HCT116 (cell line): ENCODE results near the gene UTS2R. TPM values are rescaled to one million over a fixed set of nuclear protein-coding genes. Genes with fewer than 3 reads are reported as not detected.

Experiments
- ATAC-seq: fragments of 200-7000 bp; cut with Tn5 transposase; 2 replicates; pipeline ENCODE4 v1.9.1; 2020; ENCODE audit warnings: mild to moderate bottlenecking, moderate library complexity
- BruUV-seq: library from RNA; stranded (reverse); fragments of 400-500 nt; replicated peaks from 2 replicates; lab custom pipeline; 2021; lab: Mats Ljungman, UMichigan
- CTCF ChIA-PET: fragments of 300-600 bp; sonication (Branson Sonifier 250); formaldehyde crosslinking; loops from one replicate; lab custom pipeline; 2021; ENCODE audit warnings: antibody characterized with exemption; lab: Charles Lee
- POLR2A ChIA-PET: fragments of 300-600, 350-600 bp; sonication (Branson Sonifier 250); formaldehyde crosslinking; loops from one replicate; lab custom pipeline; 2021; ENCODE audit warnings: antibody characterized with exemption; lab: Charles Lee
- RAD21 ChIA-PET, 2 experiments: fragments of 300-600 bp; sonication (Branson Sonifier 250); formaldehyde crosslinking; loops; one replicate each; lab custom pipeline; 2023; ENCODE audit warnings: low total read pairs in 2 of 2; ENCODE audit not compliant: uncharacterized antibody in 2 of 2, unreplicated experiment in 2 of 2, low non-redundant PET in 1 of 2; lab: Charles Lee
- DNase-seq: peaks from one replicate; pipeline ENCODE4 v3.0.0-alpha.2; 2010; ENCODE audit warnings: low read depth, low spot score
- H2AFZ ChIP-seq: fragments of 200-600 bp; shearing (Covaris generic), sonication (generic); 2 replicates; pipeline ENCODE4 v1.6.1; 2017; ENCODE audit warnings: low read depth, mixed run types, mixed read lengths, antibody characterized with exemption, low read length; ENCODE audit not compliant: poor library complexity, severe bottlenecking
- H3K27ac ChIP-seq: 2 replicates; pipeline ENCODE4 v1.5.1; 2012; ENCODE audit warnings: low read depth, low read length
- H3K27me3 ChIP-seq: fragments of 200-600 bp; sonication (generic); 2 replicates; pipeline ENCODE4 v1.6.1; 2016; ENCODE audit warnings: mixed run types, low read length, mixed read lengths; ENCODE audit not compliant: insufficient read depth
- H3K36me3 ChIP-seq, 2 experiments: fragments of 200-500 bp in 1 of 2; fragments of 200-600 bp in 1 of 2; sonication (Bioruptor generic) in 1 of 2; sonication (generic) in 1 of 2; 2 replicates each; pipeline versions ENCODE4 v1.5.1 to v1.6.1; 2014 to 2016; ENCODE audit warnings: low read length in 2 of 2, inconsistent platforms in 1 of 2, mixed read lengths in 1 of 2, mixed run types in 1 of 2; ENCODE audit not compliant: insufficient read depth in 2 of 2, control insufficient read depth in 1 of 2
- H3K4me1 ChIP-seq, 2 experiments: fragments of 200-600 bp in 1 of 2; sonication (generic) in 1 of 2; 2 replicates each; pipeline versions ENCODE4 v1.5.1 to v1.6.1; 2012 to 2017; ENCODE audit warnings: low read length in 2 of 2, inconsistent platforms in 1 of 2, mild to moderate bottlenecking in 1 of 2, mixed read lengths in 1 of 2, mixed run types in 1 of 2, moderate library complexity in 1 of 2; ENCODE audit not compliant: insufficient read depth in 2 of 2, control insufficient read depth in 1 of 2
- H3K4me2 ChIP-seq: fragments of 200-600 bp; sonication (generic); 2 replicates; pipeline ENCODE4 v1.6.1; 2017; ENCODE audit warnings: mixed run types, low read length, mixed read lengths
- H3K4me3 ChIP-seq, 2 experiments: fragments of 200-600 bp in 1 of 2; sonication (generic) in 1 of 2; replicated peaks in 1 of 2; 2 replicates each; pipeline ENCODE4 v1.5.1; 2011 to 2016; ENCODE audit warnings: low read length in 2 of 2, control low read depth in 1 of 2, low read depth in 1 of 2, mild to moderate bottlenecking in 1 of 2, mixed read lengths in 1 of 2, mixed run types in 1 of 2
- H3K79me2 ChIP-seq: fragments of 200-600 bp; sonication (generic); 2 replicates; pipeline ENCODE4 v1.6.1; 2017; ENCODE audit warnings: mild to moderate bottlenecking, mixed run types, low read length, moderate library complexity, mixed read lengths; ENCODE audit not compliant: insufficient read depth
- H3K9ac ChIP-seq: fragments of 200-600 bp; sonication (generic); 2 replicates; pipeline ENCODE4 v1.6.1; 2016; ENCODE audit warnings: low read length, mixed read lengths
- H3K9me2 ChIP-seq: fragments of 200-600 bp; sonication (generic), shearing (Covaris generic); 2 replicates; pipeline ENCODE4 v1.6.1; 2017; ENCODE audit warnings: mixed run types, mild to moderate bottlenecking, moderate library complexity; ENCODE audit not compliant: insufficient read depth
- H3K9me3 ChIP-seq, 2 experiments: fragments of 200-500 bp in 1 of 2; fragments of 200-600 bp in 1 of 2; sonication (Bioruptor generic) in 1 of 2; sonication (generic) in 1 of 2; 2 replicates each; pipeline ENCODE4 v1.6.1; 2014 to 2017; ENCODE audit warnings: low read length in 2 of 2, mixed read lengths in 2 of 2, inconsistent platforms in 1 of 2, low read depth in 1 of 2, mild to moderate bottlenecking in 1 of 2, mixed run types in 1 of 2, moderate library complexity in 1 of 2; ENCODE audit not compliant: control insufficient read depth in 1 of 2, insufficient read depth in 1 of 2
- H4K20me1 ChIP-seq: fragments of 200-600 bp; sonication (generic), shearing (Covaris generic); 2 replicates; pipeline ENCODE4 v1.6.1; 2017; ENCODE audit warnings: mixed run types, mild to moderate bottlenecking, moderate library complexity; ENCODE audit not compliant: insufficient read depth
- CBX3 ChIP-seq: IDR thresholded peaks from 2 replicates; pipeline ENCODE4 v1.6.1; 2012; ENCODE audit warnings: low read depth
- CEBPB ChIP-seq: IDR thresholded peaks from 2 replicates; pipeline ENCODE4 v1.6.1; 2012; ENCODE audit warnings: low read depth
- EGR1 ChIP-seq: IDR thresholded peaks from 2 replicates; pipeline ENCODE4 v1.6.1; 2012; ENCODE audit warnings: low read depth
- ELF1 ChIP-seq: IDR thresholded peaks from 2 replicates; pipeline ENCODE4 v1.6.1; 2012; ENCODE audit warnings: low read depth, borderline replicate concordance
- EZH2 ChIP-seq: fragments of 200-600 bp; sonication (generic); IDR thresholded peaks from 2 replicates; pipeline ENCODE4 v1.6.1; 2017; ENCODE audit warnings: antibody characterized with exemption, mixed run types
- JUND ChIP-seq: IDR thresholded peaks from 2 replicates; pipeline ENCODE4 v1.6.1; 2012
- POLR2A ChIP-seq: IDR thresholded peaks from 2 replicates; pipeline ENCODE4 v1.7.0; 2011; ENCODE audit warnings: borderline replicate concordance; ENCODE audit not compliant: insufficient read depth, insufficient read length; ENCODE audit errors: extremely low read depth
- POLR2AphosphoS5 ChIP-seq: IDR thresholded peaks from 2 replicates; pipeline ENCODE4 v1.6.1; 2011; ENCODE audit warnings: mild to moderate bottlenecking, low read depth, low read length, moderate library complexity
- SIN3A ChIP-seq: IDR thresholded peaks from 2 replicates; pipeline ENCODE4 v1.6.1; 2012; ENCODE audit warnings: low read depth
- SRF ChIP-seq: IDR thresholded peaks from 2 replicates; pipeline ENCODE4 v1.6.1; 2012; ENCODE audit warnings: low read depth
- TCF7L2 ChIP-seq: IDR thresholded peaks from 2 replicates; pipeline ENCODE4 v1.7.0; 2011; ENCODE audit warnings: borderline replicate concordance, inconsistent platforms; ENCODE audit not compliant: insufficient read depth, insufficient read length; ENCODE audit errors: extremely low read depth
- YY1 ChIP-seq: IDR thresholded peaks from 2 replicates; pipeline ENCODE4 v1.6.1; 2011; ENCODE audit warnings: low read length, low read depth, moderate library complexity, mild to moderate bottlenecking; ENCODE audit not compliant: insufficient replicate concordance; ENCODE audit errors: extremely low read depth
- ZFX ChIP-seq: fragments of 450-650 bp; IDR thresholded peaks from 2 replicates; pipeline ENCODE4 v1.6.1; 2017
- intact Hi-C: fragments of 100-400 bp; cut with micrococcal nuclease; formaldehyde crosslinking; loops from 2 replicates; pipeline ENCODE4 v1.10.0; 2022
- total RNA-seq: library from RNA; stranded (reverse); gene quantifications from one replicate; pipeline ENCODE4 v1.2.1, GENCODE V29; 2021; ENCODE audit not compliant: unreplicated experiment
- TF ChIP-seq, protein P1 (sequence below): IDR thresholded peaks from 2 replicates; pipeline ENCODE4 v1.6.1; 2012
- TF ChIP-seq, protein P2 (sequence below): IDR thresholded peaks from 2 replicates; pipeline ENCODE4 v1.6.1; 2012
- TF ChIP-seq, protein P3 (sequence below), 3 experiments: fragments of 200-600 bp in 1 of 3; sonication (generic) in 1 of 3; IDR thresholded peaks in 2 of 3; conservative IDR thresholded peaks in 1 of 3; 2 replicates each; pipeline ENCODE4 v1.5.1; 2012 to 2017; ENCODE audit warnings: low read depth in 2 of 3, low read length in 2 of 3, antibody characterized with exemption in 1 of 3, borderline replicate concordance in 1 of 3, control low read depth in 1 of 3, mild to moderate bottlenecking in 1 of 3, mixed read lengths in 1 of 3, mixed run types in 1 of 3, moderate library complexity in 1 of 3; ENCODE audit not compliant: insufficient read depth in 1 of 3

Gene UTS2R
- total RNA-seq, 1 experiment from 2014 or later, result not detected

DNA sequence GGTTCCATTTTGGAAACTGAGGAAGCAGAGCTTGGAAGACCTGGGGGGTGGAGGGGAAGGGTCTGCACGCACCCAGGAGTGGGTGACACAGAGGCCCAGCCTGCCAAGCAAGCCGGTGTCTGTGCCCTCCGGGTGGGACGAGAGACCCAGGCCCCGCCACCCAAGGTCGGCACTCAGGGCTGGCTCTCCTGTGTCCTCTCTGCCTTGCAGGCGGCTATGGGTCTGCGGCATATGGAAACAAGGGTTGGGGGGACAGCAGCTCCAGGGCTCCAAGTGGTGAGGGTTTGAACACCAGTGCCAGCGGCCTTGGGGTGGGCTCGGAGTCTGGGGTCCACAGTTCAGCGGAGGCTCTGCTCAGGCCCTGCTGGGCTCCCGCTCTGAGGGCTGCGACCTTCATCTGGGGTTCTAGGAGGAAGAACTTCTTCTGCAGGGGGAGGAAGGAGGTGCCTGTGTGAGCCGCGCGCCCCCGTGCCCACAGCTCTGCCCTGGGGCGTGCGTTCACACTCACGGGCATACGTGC lies 49.6 kb upstream of the UTS2R start:
- no TSS peak for BruUV-seq
- no peak overlapping the region for H3K4me2 ChIP-seq
- DNase-seq, result no peak
- H3K4me3 ChIP-seq, result no peak overlapping the region
- ChIA-PET RAD21 (no interaction called here), CTCF (interaction anchor here (1.0 kb wide), 2 partner anchors 12 to 21 kb away, joined by 3 to 4 read pairs; partner anchors contain the start of gene SECTM1), POLR2A (no interaction called here)
- ATAC-seq, result no peak
- intact Hi-C loops, result loop anchor here (1.0 kb wide), 1 partner anchor 78 kb away; no protein-coding TSS in a partner anchor
- H3K36me3 ChIP-seq, result no peaks in the 10 kb centered on the region
- H3K9me3 ChIP-seq, result peaks cover 0 to 21% of the 10 kb centered on the region in 2 experiments; a peak in 1 of 4 replicates
- H2AFZ ChIP-seq, result no peak overlapping the region
- H3K27ac ChIP-seq, result no peak overlapping the region
- H3K79me2 ChIP-seq, result no peaks in the 10 kb centered on the region
- TF ChIP-seq SRF, result no peak
- TF ChIP-seq JUND, result no peak
- no peak for TF ChIP-seq YY1
- TF ChIP-seq, protein P1, sequence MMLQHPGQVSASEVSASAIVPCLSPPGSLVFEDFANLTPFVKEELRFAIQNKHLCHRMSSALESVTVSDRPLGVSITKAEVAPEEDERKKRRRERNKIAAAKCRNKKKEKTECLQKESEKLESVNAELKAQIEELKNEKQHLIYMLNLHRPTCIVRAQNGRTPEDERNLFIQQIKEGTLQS, result no peak
- TF ChIP-seq, protein P2, sequence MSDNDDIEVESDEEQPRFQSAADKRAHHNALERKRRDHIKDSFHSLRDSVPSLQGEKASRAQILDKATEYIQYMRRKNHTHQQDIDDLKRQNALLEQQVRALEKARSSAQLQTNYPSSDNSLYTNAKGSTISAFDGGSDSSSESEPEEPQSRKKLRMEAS, result no peak
- TF ChIP-seq POLR2AphosphoS5, result no peak
- no peak for TF ChIP-seq TCF7L2
- TF ChIP-seq EZH2, result no peak
- TF ChIP-seq, protein P3, sequence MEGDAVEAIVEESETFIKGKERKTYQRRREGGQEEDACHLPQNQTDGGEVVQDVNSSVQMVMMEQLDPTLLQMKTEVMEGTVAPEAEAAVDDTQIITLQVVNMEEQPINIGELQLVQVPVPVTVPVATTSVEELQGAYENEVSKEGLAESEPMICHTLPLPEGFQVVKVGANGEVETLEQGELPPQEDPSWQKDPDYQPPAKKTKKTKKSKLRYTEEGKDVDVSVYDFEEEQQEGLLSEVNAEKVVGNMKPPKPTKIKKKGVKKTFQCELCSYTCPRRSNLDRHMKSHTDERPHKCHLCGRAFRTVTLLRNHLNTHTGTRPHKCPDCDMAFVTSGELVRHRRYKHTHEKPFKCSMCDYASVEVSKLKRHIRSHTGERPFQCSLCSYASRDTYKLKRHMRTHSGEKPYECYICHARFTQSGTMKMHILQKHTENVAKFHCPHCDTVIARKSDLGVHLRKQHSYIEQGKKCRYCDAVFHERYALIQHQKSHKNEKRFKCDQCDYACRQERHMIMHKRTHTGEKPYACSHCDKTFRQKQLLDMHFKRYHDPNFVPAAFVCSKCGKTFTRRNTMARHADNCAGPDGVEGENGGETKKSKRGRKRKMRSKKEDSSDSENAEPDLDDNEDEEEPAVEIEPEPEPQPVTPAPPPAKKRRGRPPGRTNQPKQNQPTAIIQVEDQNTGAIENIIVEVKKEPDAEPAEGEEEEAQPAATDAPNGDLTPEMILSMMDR (IDR thresholded peaks at IDR 0.05 in 2 of 3, conservative IDR thresholded peaks at IDR 0.05 in 1 of 3; ENCODE audit: borderline replicate concordance in 1 of 3, insufficient read depth in 1 of 3, low read depth in 2 of 3, low read length in 2 of 3), result no peak
- TF ChIP-seq ZFX, result no peak
- TF ChIP-seq SIN3A, result no peak
- TF ChIP-seq ELF1, result no peak
- TF ChIP-seq POLR2A, result no peak
- TF ChIP-seq CEBPB, result no peak
- TF ChIP-seq CBX3, result no peak
- TF ChIP-seq EGR1, result no peak
- no peaks in the 10 kb centered on the region for H3K27me3 ChIP-seq
- peaks cover 0 to 15% of the 10 kb centered on the region in 2 experiments; a peak in 2 of 4 replicates for H3K4me1 ChIP-seq
- no peaks in the 10 kb centered on the region for H3K9me2 ChIP-seq
- H4K20me1 ChIP-seq, result no peaks in the 10 kb centered on the region
- no peak overlapping the region for H3K9ac ChIP-seq
